Progenitor cell of endocrine pancreas (in vitro differentiated cells): ENCODE results near the gene GNAI2. TPM values are rescaled to one million over a fixed set of nuclear protein-coding genes. Genes with fewer than 3 reads are reported as not detected.
"Not testable (repeated sequence)": the region's sequence is repeated elsewhere in the genome, so short reads cannot be mapped to it uniquely, and the experiment has no call there.

ENCODE experiments used
- DNase-seq: peaks from one replicate; pipeline ENCODE4 v3.0.0; 2021; ENCODE audit warnings: low spot score; ENCODE audit not compliant: unreplicated experiment
- H3K27ac Mint-ChIP-seq: 2 replicates; pipeline ENCODE4 v1.8.0; 2021; ENCODE audit warnings: mild to moderate bottlenecking, moderate library complexity, mixed read lengths
- H3K27me3 Mint-ChIP-seq: 2 replicates; pipeline ENCODE4 v1.8.0; 2021; ENCODE audit warnings: mixed read lengths
- H3K36me3 Mint-ChIP-seq: 2 replicates; pipeline ENCODE4 v1.8.0; 2022; ENCODE audit warnings: mixed read lengths; ENCODE audit not compliant: insufficient read depth
- H3K4me1 Mint-ChIP-seq: 2 replicates; pipeline ENCODE4 v1.8.0; 2021; ENCODE audit warnings: low read depth, mixed read lengths
- H3K4me3 Mint-ChIP-seq: 2 replicates; pipeline ENCODE4 v1.8.0; 2021; ENCODE audit warnings: low read depth, mild to moderate bottlenecking, moderate library complexity, mixed read lengths
- H3K9me3 Mint-ChIP-seq: 2 replicates; pipeline ENCODE4 v1.8.0; 2021; ENCODE audit warnings: low read depth, mixed read lengths
- total RNA-seq: library from RNA; stranded (reverse); gene quantifications from 2 replicates; pipeline ENCODE4 v1.2.1, GENCODE V29; 2021
- TF ChIP-seq, protein P1 (sequence below): fragments of 200-600 bp; sonication (generic); IDR thresholded peaks from one replicate; pipeline ENCODE4 v1.5.0; 2021; ENCODE audit warnings: antibody characterized with exemption, mild to moderate bottlenecking; ENCODE audit not compliant: unreplicated experiment

The GNAI2 gene
- total RNA-seq, 1 donor from 2014 or later, result 171 TPM

DNA sequence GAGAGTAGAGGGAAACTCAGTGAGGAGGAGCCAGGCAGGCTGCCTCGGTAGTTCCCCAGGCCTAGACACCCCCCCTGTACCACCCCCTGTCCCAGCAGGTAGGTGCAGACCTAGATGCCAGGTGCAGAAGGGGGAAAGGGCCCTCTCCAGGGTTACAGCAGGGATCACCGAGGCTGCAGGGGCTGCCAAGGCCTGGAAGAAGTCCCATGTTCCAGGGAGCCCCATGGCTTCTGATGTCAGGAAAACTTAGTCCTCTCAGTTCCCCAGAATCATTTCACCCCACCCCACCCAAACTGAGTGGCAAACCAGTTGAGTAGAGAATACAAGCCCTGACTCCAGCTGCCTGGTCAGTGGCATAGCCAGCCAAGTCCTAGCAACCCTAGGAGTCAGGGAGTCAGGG lies 25.5 kb downstream of the GNAI2 start:
- DNase-seq, result no peak
- Mint-ChIP-seq H3K9me3 (no peaks in the 10 kb centered on the region), H3K4me3 (peak overlapping the region; percentile 56), H3K36me3 (peaks cover 10% of the 10 kb centered on the region), H3K4me1 (peaks cover 47% of the 10 kb centered on the region), H3K27me3 (no peaks in the 10 kb centered on the region), H3K27ac (peak overlapping the region; percentile 96)
- TF ChIP-seq, protein P1, sequence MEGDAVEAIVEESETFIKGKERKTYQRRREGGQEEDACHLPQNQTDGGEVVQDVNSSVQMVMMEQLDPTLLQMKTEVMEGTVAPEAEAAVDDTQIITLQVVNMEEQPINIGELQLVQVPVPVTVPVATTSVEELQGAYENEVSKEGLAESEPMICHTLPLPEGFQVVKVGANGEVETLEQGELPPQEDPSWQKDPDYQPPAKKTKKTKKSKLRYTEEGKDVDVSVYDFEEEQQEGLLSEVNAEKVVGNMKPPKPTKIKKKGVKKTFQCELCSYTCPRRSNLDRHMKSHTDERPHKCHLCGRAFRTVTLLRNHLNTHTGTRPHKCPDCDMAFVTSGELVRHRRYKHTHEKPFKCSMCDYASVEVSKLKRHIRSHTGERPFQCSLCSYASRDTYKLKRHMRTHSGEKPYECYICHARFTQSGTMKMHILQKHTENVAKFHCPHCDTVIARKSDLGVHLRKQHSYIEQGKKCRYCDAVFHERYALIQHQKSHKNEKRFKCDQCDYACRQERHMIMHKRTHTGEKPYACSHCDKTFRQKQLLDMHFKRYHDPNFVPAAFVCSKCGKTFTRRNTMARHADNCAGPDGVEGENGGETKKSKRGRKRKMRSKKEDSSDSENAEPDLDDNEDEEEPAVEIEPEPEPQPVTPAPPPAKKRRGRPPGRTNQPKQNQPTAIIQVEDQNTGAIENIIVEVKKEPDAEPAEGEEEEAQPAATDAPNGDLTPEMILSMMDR, result no peak

DNA sequence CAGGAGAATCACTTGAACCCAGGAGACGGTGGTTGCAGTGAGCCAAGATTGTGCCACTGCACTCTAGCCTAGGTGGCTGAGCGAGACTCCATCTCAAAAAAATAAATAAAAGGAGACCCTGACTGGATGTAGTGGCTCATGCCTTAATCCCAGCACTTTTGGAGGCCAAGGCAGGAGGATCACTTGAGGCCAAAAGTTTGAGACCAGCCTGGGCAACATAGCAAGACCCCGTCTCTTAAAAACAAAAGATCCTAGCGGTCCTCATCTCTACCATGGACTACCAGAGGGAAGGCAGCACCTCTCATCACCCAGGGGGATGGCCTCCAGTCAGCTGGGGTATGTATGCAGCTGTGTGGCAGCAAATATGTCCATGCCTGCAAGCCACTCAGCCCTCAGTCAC lies 26.2 kb downstream of the GNAI2 start:
- not testable (repeated sequence) for H3K27me3 Mint-ChIP-seq, H3K4me3 Mint-ChIP-seq
- peak overlapping the region; percentile 96 for H3K27ac Mint-ChIP-seq

DNA sequence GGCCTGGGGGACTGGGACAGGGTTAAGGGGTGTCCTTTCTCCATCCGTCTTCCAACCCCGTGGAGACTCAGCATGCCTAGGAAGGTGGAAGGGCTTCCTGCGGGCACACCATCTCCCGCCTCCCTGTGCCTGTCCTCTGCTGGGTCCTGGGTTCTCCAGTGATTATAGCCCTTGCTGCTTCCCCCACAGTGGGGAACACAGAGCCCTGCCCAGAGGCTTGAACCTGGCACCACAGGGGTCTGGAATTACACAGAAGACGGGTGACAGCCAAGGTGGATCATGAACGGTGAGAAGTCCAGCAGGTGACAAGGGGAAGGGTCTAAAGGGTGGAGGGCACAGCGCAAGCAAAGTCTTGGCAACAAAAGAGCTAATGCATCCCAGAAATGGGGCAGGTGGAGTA lies 26.8 kb downstream of the GNAI2 start:
- no peaks in the 10 kb centered on the region for H3K9me3 Mint-ChIP-seq
- TF ChIP-seq, protein P1, result no peak
- peaks cover 43% of the 10 kb centered on the region for H3K4me1 Mint-ChIP-seq
- H3K4me3 Mint-ChIP-seq, result no peak overlapping the region
- no peak for DNase-seq
- H3K27ac Mint-ChIP-seq, result peak overlapping the region; percentile 86
- peaks cover 2% of the 10 kb centered on the region for H3K36me3 Mint-ChIP-seq
- no peaks in the 10 kb centered on the region for H3K27me3 Mint-ChIP-seq

More for the DNA sequence above, 26.2 kb downstream of the GNAI2 start:
- not testable (repeated sequence) for H3K9me3 Mint-ChIP-seq, H3K36me3 Mint-ChIP-seq, DNase-seq
- H3K4me1 Mint-ChIP-seq, result peaks cover 43% of the 10 kb centered on the region

DNA sequence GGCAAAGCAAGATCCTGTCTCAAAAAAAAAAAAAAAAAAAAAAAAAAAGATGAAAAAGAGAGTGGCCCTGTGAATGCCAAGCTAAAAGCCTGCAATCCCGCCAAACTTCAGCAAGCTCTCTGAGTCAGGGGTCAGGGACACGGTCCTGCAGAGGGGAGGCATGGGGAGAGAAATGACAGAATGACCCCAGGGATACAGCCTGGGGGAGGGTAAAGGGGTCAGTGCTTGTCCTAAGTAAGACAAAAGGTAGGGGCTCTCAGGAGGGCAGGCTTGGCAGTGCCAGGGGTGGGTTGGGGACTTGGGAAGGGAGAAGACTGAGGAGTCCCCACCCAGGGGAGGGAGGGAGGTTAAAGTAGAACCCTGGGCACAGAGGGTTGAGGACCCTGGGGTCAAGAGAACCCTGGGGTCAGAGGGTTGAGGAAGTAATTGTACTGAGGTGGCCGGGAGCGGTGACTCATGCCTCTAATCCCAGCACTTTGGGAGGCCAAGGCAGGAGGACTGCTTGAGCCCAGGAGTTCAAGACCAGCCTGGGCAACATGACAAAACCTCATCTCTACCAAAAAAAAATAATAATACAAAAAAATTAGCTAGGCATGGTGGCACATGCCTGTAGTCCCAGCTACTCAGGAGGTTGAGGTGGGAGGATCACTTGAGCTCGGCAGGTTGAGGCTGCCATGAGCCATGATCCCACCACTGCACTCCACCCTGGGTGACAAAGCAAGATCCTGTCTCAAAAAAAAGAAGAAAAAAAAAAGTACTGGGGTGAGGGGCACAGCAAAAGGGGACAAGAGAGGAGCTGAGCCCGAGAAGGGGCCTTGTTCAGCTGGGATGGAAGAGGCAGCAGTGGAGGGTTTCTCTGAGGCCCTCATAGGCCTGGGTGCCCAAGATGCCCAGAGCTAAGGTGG lies 27.7 kb downstream of the GNAI2 start:
- H3K27ac Mint-ChIP-seq, result peak overlapping the region; percentile 98
- peaks cover 42% of the 10 kb centered on the region for H3K4me1 Mint-ChIP-seq
- TF ChIP-seq, protein P1, result no peak
- DNase-seq, result no peak
- peaks cover 2% of the 10 kb centered on the region for H3K27me3 Mint-ChIP-seq
- peak overlapping the region; percentile 35 for H3K4me3 Mint-ChIP-seq
- no peaks in the 10 kb centered on the region for H3K36me3 Mint-ChIP-seq
- H3K9me3 Mint-ChIP-seq, result no peaks in the 10 kb centered on the region

DNA sequence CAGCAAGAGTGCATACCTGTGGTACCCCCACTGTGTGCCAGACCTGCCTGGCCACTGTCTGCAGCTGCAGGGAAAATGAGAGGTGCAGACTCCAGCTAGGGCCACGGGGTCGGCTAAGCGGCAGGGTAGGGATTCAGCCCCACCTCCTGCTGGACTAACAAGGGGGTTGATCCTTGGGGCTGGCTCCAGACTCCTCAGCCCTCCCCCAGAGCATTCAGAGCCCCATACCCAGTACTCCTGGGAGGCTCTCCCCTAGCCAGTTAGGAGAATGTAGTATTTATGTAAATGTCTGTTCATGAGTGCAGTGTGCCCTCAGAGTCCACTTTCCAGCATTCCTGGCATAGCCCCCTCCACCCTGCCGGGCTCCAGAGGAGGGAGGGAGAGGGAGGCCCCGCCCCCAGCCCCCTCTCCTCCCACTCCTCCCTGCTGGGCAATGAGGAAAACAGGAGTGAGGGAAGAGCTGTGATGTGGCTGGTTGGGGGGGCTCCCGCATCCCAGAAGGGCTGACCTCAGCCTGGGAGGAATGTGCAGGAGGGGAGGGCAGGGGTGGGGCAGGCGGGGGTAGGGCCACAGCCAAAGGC lies 28.5 kb downstream of the GNAI2 start:
- Mint-ChIP-seq H3K27ac (peak overlapping the region; percentile 98), H3K9me3 (no peaks in the 10 kb centered on the region), H3K27me3 (peaks cover 3% of the 10 kb centered on the region), H3K4me1 (peaks cover 38% of the 10 kb centered on the region), H3K4me3 (peak overlapping the region; percentile 35), H3K36me3 (no peaks in the 10 kb centered on the region)
- peak; percentile 77 for DNase-seq
- TF ChIP-seq, protein P1, result no peak
